GM19468 (cell line): Measurements from ENCODE around the gene AOPEP.
"Not testable (repeated sequence)": the region's sequence is repeated elsewhere in the genome, so short reads cannot be mapped to it uniquely, and the experiment has no call there.

Experiments
- ATAC-seq: cut with Tn5 transposase; IDR thresholded peaks from one replicate; pipeline ENCODE4 v1.9.1; 2021; ENCODE audit warnings: mild to moderate bottlenecking, moderate library complexity, moderate number of reproducible peaks; ENCODE audit not compliant: unreplicated experiment; ENCODE audit errors: extremely low read depth

The AOPEP gene

DNA sequence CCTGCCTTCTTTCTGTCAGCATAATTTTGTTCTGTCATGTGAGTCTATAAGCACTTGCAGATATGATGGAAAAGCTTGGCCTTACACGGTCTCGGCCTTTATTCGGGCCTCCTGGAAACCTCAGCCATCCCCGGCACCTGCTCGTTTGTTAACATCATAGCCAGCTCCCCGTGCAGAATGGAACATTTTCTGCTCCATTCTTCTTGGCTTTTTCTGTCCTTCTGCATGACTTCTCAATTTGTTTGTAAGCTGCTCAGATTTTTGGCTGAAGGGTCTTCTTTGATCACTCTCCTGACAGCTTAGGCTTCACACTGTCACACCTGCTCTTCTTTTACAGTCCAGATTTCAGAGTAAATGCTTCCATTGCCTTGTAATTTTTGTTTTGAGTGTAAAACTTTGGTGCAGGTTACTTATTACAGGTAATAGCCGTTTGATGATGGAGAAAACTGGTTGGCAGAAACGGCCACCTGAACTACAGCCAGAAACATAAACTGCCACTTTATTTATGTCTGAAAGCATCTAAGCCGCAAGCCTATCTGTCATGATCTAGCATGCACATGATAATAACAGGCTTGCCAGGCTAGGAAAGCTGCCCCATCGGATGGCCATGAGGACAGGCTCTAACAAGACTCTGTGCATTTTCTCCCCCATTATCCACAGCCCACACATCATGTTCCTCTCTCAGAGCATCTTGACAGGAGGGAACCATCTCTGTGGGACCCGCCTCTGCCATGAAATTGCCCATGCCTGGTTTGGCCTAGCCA lies 197.0 kb downstream of the AOPEP start:
- ATAC-seq, result no peak

DNA sequence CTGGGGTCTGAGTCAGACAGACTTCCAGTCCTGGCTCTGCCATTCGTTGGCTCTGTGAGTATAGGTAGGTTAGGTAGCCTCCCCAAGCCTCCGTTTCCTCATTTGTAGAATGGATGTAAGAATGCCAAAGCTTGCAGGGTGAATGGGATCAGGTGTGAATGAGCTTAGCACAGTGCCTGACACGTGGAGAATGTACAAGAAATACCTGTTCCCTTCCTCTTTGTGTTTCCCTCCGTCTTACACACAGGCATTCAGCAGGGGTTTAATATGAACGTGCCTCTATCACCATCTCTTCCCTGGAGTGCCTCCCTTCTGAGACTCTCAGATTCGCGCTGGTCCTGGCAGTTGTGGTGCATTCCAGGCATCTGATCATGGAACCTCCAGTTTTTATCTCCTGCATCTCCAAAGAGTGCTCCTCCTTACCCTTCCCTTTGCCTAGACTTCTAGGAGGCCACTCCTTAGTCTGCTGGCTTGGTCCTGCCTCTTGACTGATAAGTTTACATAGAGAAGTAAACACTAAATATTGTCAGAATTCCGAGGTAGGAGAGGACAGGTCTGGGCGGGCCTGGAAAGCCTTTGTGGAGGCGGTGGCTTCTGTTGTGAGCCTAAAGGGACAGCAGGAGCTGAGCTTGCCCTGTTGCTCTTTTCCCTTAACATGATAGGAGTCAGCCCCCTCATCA lies 199.4 kb downstream of the AOPEP start:
- no peak for ATAC-seq

DNA sequence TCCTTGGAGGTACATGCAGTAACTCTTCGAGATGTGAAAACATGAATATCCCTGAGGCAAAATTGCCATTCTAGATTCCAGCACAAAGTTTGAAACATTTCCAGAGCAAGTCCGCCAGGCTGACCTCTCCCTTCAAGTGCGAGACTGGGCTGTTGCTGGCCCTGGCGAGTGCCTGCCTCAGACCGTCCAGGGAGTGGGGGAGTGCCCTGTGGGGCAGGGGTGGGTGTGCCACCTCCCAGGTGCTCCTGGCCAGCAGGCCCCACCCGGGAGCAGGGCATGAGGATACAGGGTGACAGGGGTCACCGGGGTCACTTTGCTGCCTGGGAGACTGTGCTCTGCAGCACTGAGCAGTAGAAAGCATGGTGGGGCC lies 199.9 kb downstream of the AOPEP start:
- no peak for ATAC-seq

DNA sequence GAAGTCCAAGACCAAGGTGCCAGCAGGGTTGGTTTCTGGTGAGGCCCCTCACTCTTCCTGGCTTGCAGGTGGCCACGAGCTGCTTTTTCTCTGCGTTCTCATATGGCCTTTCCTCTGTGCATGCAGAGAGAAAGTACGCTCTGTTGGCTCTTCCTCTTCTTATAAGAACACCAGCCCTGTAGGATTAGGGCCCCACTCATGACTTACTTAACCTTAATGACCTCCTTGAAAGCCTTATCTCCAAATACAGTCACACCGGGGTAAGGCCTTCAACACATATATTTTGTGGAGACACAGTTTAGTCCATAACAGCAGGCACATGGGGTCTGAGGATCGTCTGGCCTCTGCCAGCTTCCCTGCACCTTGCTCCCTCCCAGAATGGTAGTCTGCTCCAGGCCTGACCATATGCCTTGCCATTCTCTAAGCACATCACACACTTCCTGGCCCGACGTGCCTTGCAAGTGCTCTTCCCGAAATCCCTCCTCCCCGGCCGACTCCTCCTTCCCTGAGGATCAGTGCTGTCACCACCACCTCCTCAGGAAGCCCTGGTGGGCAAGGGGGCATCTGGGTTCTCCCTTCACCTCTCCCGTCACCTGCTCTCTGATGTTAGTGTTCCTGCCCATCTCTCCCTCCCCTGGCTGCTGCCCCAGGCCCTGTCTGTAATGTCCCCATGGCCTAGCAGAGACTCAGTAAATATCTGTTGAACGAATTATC lies 200.7 kb downstream of the AOPEP start:
- ATAC-seq, result no peak

DNA sequence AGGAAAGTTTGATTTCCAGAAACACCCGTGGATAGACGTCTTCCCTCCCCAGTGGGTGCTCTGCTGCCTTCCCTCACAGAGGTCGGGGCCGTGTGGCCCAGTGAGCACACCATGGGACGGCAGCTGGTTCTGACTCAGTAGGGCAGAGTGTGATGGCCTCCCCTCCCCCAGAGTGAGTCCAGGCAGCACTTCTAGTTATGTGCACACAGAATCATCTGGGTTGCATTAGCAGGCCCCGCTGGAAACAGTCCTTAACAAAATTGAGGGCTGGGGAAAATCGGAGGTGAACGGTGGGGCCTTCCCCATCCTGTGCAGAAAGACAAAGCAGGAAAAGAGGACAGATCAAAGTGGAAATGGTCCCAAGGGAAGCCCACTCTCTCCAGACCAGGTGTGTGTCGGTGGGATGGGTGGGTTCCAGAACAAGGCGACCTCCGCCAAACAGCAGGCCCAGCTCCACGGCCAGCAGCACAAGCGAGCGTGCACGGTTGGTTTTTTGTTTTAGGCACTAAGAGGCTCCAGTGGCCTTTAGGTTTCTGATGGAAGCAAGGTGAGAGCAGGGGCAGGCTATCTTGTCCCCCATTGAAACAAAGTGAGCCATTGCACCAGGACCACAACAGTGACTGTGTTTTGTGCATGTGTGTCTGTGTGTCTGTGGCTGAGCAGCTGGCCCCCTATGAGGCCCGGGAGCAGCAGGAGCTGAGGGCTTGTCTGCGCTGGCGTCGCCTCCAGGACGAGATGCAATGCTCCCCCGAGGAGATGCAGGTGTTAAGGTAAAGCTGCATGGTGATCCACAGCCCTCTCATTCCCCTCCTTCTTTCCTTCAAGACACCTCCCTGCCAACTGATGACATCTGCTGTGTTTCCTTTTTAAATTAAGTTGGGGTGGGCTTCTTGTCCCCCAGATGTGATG lies 201.5 kb downstream of the AOPEP start:
- ATAC-seq, result no peak

DNA sequence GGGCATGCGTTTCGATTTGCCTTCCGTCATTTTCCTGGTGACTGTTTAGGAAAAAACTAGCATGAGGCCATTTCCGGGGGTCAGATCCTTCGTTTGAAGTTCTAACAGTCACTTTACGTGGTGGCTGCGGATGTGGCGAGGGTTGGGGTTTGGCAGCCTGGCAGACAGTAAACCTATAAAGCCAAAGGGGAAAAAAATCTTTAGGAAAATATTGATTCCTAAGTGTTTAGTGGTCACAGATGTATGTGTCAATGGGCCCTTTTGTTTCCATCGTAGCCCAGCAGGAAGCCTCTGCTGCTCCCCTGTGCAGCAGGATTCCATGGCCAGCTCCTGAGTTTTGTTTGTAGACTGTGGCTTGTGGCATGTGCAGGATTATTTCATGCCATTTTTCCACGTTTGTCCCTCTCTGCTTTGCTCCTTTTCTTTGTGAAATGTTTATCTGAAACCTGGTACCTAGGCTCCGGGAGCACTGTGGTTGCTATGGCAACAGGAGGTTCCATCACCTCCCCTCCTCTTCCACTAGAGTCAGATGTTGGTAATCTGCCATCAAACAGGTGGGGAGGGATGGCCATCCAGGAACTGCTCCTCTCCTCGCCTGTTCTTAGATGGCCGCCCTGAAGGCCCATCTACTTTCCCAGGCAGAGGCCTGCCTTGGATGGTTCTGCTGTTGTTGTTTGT lies 202.3 kb downstream of the AOPEP start:
- no peak for ATAC-seq

DNA sequence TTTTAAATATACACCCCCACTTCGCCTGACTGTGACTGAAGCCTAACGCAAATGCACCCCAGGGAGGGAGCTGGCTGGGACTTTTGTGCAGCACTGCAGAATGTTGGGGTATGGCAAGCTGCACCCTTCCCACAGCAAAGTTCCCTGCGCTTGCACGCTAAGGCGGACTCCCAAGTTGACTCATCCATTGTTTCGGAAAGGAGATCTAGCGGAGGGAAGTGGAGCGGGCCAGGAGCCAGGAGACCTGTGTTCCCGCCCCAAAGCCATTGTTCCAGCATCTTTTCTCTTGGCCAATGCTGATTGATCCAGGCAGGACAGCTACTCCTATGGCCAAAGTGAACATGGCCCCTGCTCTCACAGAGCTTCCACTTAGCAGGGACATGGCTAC lies 202.9 kb downstream of the AOPEP start:
- no peak for ATAC-seq

DNA sequence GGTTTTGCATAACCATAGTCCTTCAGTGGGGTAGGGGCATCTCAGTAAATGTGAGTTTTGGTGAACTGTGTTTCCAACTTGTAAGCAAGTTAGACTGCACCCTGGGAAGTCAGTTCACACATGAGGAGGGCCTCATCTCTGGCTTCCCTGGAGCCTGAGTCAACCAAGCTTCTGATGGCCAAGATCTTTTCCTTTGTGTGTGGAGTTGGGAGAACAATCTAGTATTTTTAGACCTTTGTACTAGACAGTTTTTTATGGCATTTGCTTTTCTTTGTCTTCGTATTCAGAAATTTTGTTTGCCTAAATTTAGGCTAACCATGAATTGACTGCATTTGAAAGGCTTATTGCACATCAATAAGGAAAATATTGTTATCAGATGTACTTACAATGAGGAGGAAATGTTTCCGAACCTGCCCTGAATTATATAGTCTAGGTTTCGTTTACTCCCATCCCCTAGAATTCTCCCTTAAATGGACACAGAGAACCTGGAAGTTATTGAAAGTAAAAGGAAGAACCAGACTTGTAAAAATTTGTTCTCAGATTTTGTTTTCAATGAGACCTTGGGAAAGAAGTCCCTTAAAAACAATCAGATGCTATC lies 204.6 kb downstream of the AOPEP start:
- ATAC-seq, result no peak

DNA sequence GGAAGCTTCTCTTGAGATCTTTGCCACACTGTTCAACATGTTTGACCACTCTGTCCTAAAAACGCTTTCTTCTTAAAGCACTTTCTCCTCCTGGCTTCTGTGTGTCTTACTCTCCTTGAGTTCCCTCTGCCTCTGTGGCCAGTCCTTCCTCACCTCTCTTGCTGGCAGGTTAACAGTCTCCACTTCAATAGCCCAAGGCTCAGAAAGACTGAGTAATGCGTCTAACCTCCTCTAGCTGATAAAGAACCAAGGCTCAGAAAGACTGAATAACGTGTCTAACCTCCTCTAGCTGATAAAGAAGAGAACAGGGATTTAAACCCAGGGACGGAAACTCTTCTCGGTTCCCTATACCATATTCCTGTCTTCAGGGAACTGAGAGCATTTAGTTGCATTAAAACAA lies 205.2 kb downstream of the AOPEP start:
- ATAC-seq, result no peak

DNA sequence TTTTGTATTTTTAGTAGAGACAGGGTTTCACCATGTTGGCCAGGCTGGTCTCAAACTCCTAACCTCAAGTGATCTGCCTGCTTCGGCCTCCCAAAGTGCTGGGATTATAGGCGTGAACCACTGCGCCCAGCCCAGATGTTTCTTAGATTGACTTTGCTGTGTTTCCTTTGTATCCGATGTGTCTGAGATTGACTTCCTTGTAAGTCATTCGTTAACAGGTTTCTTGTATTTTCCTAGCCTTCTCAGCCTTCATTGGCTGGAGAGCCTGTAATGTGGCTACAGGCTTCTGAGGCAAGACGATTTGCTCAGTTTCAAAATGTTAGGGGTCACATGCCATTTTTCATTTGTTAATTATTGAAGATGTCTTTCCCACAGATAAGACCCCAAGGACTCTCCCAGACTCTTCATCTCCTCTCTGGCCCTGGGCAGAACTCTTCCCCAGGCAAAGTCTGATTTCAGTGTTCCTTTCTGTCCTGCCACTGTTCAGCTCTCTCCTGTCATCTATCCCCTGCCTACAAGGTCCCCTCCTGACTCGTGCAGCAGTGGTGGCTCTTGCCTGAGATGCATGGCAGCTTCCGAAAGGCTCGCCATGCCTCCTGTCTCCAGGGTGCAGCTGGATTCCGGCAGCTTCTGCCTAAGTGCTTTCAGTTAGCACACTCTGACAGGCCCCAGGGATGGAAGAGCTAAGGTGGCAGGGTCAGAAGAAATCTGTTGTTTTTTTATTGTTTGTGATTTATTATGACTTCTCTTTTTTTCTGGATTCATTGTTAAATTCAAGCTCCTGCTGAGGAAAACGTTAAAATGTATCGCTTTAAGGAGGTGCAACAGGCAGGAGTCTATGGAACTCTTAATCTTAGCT lies 206.4 kb downstream of the AOPEP start:
- ATAC-seq, result no peak

DNA sequence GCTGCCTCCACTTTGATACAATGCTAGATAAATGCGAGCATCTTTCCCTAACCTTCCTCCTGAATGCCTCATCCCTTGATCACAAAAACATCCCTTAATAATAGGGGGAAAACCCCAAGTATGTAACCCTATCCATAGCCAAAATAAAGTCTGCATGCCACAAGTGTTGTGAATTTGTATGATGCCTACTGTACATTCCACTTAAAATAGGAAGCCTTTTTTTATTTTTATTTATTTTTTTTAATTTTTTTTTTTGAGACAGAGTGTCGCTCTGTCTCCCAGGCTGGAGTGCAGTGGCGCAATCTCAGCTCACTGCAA lies 207.0 kb downstream of the AOPEP start:
- ATAC-seq, result no peak

DNA sequence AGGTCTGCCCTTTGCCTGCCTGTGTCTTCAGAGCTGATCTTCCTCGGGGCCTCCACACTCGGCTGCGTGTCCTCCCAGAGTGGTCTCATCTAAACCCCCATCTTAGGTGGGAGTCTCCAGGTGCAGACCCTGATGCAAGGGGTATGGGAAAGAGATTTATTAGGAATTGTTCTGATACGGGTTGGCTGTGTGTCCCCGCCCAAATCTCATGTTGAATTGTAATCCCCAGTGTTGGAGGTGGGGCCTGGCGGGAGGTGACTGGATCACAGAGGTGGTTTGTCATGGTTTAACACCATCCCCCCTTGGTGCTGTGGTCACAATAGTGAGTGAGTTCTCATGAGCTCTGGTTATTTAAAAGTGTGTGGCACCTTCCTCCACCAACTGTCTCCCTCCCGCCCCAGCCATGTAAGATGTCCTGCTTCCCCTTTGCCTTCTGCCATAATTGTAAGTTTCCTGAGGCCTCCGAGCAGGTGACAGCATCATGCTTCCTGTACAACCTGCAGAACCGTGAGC lies 208.4 kb downstream of the AOPEP start:
- ATAC-seq, result no peak

DNA sequence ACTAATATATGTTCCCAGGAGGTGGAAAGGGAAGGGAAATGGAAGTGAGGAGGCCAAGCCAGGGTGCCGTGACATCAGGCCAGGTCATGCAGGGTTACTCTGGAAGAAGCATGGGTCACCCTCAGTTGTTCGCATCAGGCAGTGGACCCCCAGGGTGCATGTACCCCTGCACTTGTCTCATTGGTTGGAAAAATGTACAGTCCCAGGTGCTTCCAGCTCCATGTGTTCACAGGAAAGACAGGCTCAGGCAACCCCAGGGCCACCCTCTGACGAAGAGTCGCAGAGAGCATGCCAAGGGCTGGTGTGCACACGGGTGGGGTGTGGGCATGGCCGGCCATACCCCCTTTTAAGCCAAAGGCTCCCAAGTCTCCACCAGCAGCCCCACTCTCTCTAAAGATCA lies 208.9 kb downstream of the AOPEP start:
- no peak for ATAC-seq

DNA sequence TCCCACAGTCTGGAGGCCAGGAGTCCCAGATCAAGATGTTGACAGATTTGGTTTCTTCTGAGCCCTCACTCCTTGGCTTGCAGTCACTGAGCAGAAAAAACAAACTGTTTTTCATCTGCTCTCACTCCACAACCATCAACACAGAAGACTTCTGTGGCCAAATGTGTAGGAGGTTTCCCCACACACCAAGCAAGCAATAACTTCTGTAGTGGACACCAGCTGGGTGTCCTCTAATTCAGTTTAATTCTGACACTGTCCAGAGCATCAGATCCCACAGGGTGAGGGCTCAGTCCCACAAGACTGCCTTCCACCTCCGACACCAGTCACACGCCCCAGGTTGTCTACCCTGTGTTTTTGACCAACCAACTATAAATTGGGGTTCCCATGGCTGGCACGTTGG lies 209.9 kb downstream of the AOPEP start:
- ATAC-seq, result no peak

DNA sequence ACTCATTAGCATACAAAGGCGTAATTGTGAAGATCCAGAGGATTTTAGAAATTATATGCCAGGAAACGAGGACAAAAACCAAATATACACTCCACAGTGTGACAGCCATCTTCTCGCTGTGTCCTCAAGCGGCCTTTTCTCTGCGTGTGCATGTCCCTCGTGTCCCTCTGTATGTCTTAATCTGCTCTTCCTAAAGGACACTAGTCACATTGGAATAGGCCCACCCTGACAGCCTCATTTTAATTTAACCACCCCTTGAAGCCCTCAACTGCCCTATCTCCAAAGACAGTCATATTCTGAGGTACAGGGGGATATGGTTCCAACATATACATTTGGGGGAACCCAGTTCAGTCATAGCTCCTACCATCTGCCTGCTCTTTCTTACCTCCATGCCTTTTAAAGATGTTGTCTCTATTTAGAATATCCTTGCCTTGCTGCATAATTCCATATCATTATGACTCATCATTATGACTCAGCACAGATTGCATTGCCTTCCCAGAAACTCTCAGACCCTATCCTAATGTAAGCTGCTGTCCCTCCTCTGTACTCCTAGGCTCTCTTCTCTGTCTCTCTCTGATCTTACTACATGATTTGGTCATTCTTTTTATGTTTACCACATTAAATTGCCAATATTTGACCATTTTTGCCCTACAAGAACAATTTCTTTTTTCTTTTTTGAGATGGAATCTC lies 210.9 kb downstream of the AOPEP start:
- ATAC-seq, result no peak

DNA sequence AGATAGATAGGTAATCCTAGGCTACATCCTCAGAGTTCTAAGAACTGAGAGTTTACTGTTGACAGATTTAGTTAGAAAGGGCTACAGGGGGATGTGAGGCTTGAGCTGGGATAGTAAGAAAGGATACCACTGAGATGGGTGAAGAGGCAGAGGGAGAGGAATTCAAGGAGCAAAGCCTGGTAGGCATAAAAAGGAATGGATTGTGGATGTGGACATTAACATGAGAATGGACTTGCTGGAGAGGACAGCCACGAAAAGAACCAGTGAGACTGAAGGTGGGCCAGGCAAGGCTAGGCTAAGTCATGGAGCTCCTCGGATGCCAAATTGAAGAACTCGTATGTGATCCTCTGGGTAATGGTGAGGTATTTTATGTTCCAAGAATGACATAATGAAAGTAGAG lies 211.9 kb downstream of the AOPEP start:
- no peak for ATAC-seq

DNA sequence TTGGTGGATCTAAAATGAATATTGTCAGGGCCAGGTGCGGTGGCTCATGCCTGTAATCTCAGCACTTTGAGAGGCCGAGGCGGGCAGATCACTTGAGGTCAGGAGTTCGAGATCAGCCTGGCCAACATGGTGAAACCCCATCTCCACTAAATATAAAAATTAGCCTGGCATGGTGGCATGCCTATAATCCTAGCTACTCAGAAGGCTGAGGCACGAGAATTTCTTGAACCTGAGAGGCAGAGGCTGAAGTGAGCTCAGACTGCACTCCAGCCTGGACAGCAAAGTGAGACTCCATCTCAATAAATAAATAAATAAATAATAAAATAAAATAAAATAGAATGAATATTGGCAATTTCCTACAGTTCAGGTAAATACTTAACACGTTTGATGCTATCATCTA lies 213.8 kb downstream of the AOPEP start:
- ATAC-seq, result not testable (repeated sequence)
